ENCODE data around the gene PANK2. TPM values are rescaled to one million over a fixed set of nuclear protein-coding genes. Genes with fewer than 3 reads are reported as not detected.

PANK2 gene
- total and polyA plus RNA-seq, 2 of the 8 experiments (the other 6 are each of a cell fraction or from before 2014, with no cell fraction given) = 17.1 to 57.5 TPM

- FAIRE-seq = no peak
- CTCF ChIA-PET (ENCODE audit: partially characterized antibody) = no interaction called here
- no peak for TF ChIP-seq SIX5 (IDR thresholded peaks at IDR 0.05; ENCODE audit: low read depth, low read length)
- TF ChIP-seq GABPA (IDR thresholded peaks at IDR 0.05; ENCODE audit: borderline replicate concordance, insufficient read depth, low read length) = no peak
- TF ChIP-seq EZH2 (IDR thresholded peaks at IDR 0.05; ENCODE audit: low read depth, low read length, severe bottlenecking) = no peak
- TF ChIP-seq HDAC2 (IDR thresholded peaks at IDR 0.05; ENCODE audit: borderline replicate concordance in 1 of 2, low read depth in 2 of 2, low read length in 2 of 2) = no peak
- peak in 1 of 3 experiments; percentile 6; a peak in 1 of 4 replicates for TF ChIP-seq CTCF (IDR thresholded peaks at IDR 0.05; ENCODE audit: control extremely low read depth in 1 of 3, insufficient read depth in 1 of 3, low read depth in 1 of 3, low read length in 3 of 3)
- TF ChIP-seq POU5F1 (IDR thresholded peaks at IDR 0.05; ENCODE audit: low read depth, low read length) = no peak
- no peak for TF ChIP-seq CTBP2 (IDR thresholded peaks at IDR 0.05; ENCODE audit: borderline replicate concordance, insufficient read depth, insufficient read length, low read length)
- no peak for TF ChIP-seq CHD1 (IDR thresholded peaks at IDR 0.05; ENCODE audit: low read depth, low read length)
Measured at GRCh38 chr20:3846740-3847428, 42.3 kb upstream of the PANK2 start, which contains the start of gene MAVS. TSS of gene MAVS (plus strand) at chr20:3846834. CDS start at chr20:3854625, 7,791 bp downstream.

More at GRCh38 chr20:3846740-3847428, 42.3 kb upstream of the PANK2 start, which contains the start of gene MAVS:
- H3K79me2 ChIP-seq (ENCODE audit: control insufficient read depth in 1 of 2, insufficient read depth in 2 of 2, low read length in 2 of 2) = peaks cover 0 to 4% of the 10 kb centered on the region in 2 experiments; a peak in 2 of 4 replicates
- 1% methylated on average over 62 of the region's 72 CpGs; no CpG with 5 or more reads in 1 of the 2 experiments for WGBS, 2 experiments (ENCODE audit: extremely low coverage in 1 of 2, insufficient coverage in 1 of 2, insufficient read length in 1 of 2, insufficient replicate concordance in 2 of 2, low coverage in 1 of 2, low lambda C conversion rate in 2 of 2, missing lambda C conversion rate in 1 of 2)
- peak within 1 kb of the TSS; percentile 69 for H3K56ac ChIP-seq (replicated peaks; ENCODE audit: insufficient read length, low read depth, low read length)
- peak within 1 kb of the TSS; percentile 95 for H4K8ac ChIP-seq (ENCODE audit: extremely low read depth, insufficient read depth, low read length)
- peaks cover 0 to 8% (median 4%) of the 10 kb centered on the region in 4 experiments; a peak in 3 of 7 replicates for H3K4me1 ChIP-seq (replicated peaks in 1 of 4; ENCODE audit: control insufficient read depth in 3 of 4, insufficient read depth in 4 of 4, low read length in 3 of 4)
- H3K9me3 ChIP-seq (ENCODE audit: insufficient read depth in 2 of 2, low read depth in 1 of 2, low read length in 1 of 2) = no peaks in the 10 kb centered on the region
- peak within 1 kb of the TSS; percentile 74 for H3K4ac ChIP-seq (replicated peaks; ENCODE audit: insufficient read length, low read depth, low read length)
- POLR2A ChIA-PET (ENCODE audit: partially characterized antibody) = interaction anchor here (1.0 to 1.3 kb wide), 3 partner anchors 11 to 79 kb away, joined by 3 read pairs; partner anchors contain the start of gene ADISSP
- H4K20me1 ChIP-seq (replicated peaks in 1 of 2; ENCODE audit: control insufficient read depth in 1 of 2, insufficient read depth in 2 of 2, low read length in 2 of 2) = peaks cover 0 to 5% of the 10 kb centered on the region in 2 experiments
- DNase-seq (ENCODE audit: low read depth in 1 of 2, low spot score in 2 of 2) = peak; percentile 51 to 92
- no peak within 1 kb of the TSS for H3K14ac ChIP-seq (ENCODE audit: insufficient read length)
- H3K27ac ChIP-seq (ENCODE audit: low read depth, low read length) = peak within 1 kb of the TSS; percentile 52; the same call in 1 of the 2 replicates
- H3K79me1 ChIP-seq (ENCODE audit: low read depth, low read length) = peaks cover 3% of the 10 kb centered on the region; the same call in 1 of the 2 replicates
- H2AK5ac ChIP-seq (ENCODE audit: low read depth, low read length) = peak within 1 kb of the TSS; percentile 5; the same call in 1 of the 2 replicates
- no peaks in the 10 kb centered on the region for H3K36me3 ChIP-seq (ENCODE audit: control insufficient read depth in 2 of 4, insufficient read depth in 4 of 4, low read length in 3 of 4)
- H2BK120ac ChIP-seq (replicated peaks; ENCODE audit: low read depth, low read length) = no peak within 1 kb of the TSS
- peaks cover 12% of the 10 kb centered on the region for H3K23me2 ChIP-seq (ENCODE audit: low read depth, low read length)
- peak within 1 kb of the TSS; percentile 52; the same call in 1 of the 2 replicates for H2BK5ac ChIP-seq (ENCODE audit: low read depth, low read length)
- peak within 1 kb of the TSS; percentile 88 to 93 for H3K4me2 ChIP-seq (ENCODE audit: insufficient read depth in 1 of 2, low read depth in 2 of 2, low read length in 2 of 2)
- peak within 1 kb of the TSS; percentile 70 to 86 (median 70) for H3K9ac ChIP-seq (replicated peaks in 1 of 4; ENCODE audit: extremely low read depth in 1 of 4, low read depth in 3 of 4, low read length in 3 of 4)
- H4K5ac ChIP-seq (ENCODE audit: insufficient read length, low read depth, low read length) = peak within 1 kb of the TSS; percentile 76
- no peak within 1 kb of the TSS for H2BK20ac ChIP-seq (ENCODE audit: low read length)
- H3K23ac ChIP-seq (ENCODE audit: insufficient read length) = no peak within 1 kb of the TSS
- H3K18ac ChIP-seq (ENCODE audit: extremely low read depth, low read length) = peak within 1 kb of the TSS; percentile 60
- H3K4me3 ChIP-seq (ENCODE audit: extremely low read depth in 1 of 4, insufficient read depth in 2 of 4, low read depth in 3 of 4, low read length in 4 of 4) = peak within 1 kb of the TSS; percentile 63 to 84 (median 73)
- H4K91ac ChIP-seq (replicated peaks; ENCODE audit: insufficient read length, low read length) = peak within 1 kb of the TSS; percentile 61
- no peaks in the 10 kb centered on the region; a peak in 1 of 7 replicates for H3K27me3 ChIP-seq (replicated peaks in 1 of 4; ENCODE audit: control insufficient read depth in 3 of 4, extremely low read depth in 1 of 4, insufficient read depth in 3 of 4, low read length in 3 of 4)
- H2BK15ac ChIP-seq (ENCODE audit: low read length) = no peak within 1 kb of the TSS
- H2BK12ac ChIP-seq (ENCODE audit: low read depth, low read length) = 0 out of 2 replicates have a peak within 1 kb of the TSS, but pooled peaks have one; percentile 27
- H2AFZ ChIP-seq (ENCODE audit: low read length) = peak within 1 kb of the TSS; percentile 34; the same call in 1 of the 2 replicates
